Cardiac ventricle fibroblast (primary cell): Measurements from ENCODE around the gene SAA2. TPM values are rescaled to one million over a fixed set of nuclear protein-coding genes. Genes with fewer than 3 reads are reported as not detected.

Source experiments
- total RNA-seq: library from RNA; depleted of rRNA; stranded (reverse); fragments of >200 nt; gene quantifications from 2 replicates; pipeline ENCODE4 v1.2.3, GENCODE V29; 2015

Gene SAA2
- total RNA-seq, result not detected in 2 replicates

GRCh38 chr11:18248561-18248960, at the start of gene SAA2:
SAA2 (minus strand) TSS chr11:18248668; CDS start chr11:18248011, 657 bp downstream.

GRCh38 chr11:18265949-18266348, 17.5 kb upstream of the SAA2 start, which contains the start of gene SAA1:
SAA1 (plus strand) TSS chr11:18266264; CDS start chr11:18266888, 624 bp downstream.

GRCh38 chr11:18236664-18237356, 11.7 kb downstream of the SAA2 start, which contains the start of gene SAA4:
SAA4 (minus strand) TSS chr11:18236802; CDS start chr11:18235926, 876 bp downstream.

Other genes with a start within 250 kb of the SAA2 start
- gene SERGEF, start 235.6 kb downstream of the SAA2 start, total RNA-seq, result 16.5 and 32.0 TPM in 2 replicates
- not detected in 2 replicates for gene TPH1, start 202.4 kb downstream of the SAA2 start, total RNA-seq
- gene SAAL1, start 142.6 kb downstream of the SAA2 start, total RNA-seq, result 2.7 and 3.0 TPM in 2 replicates
- gene MRGPRX3, start 116.1 kb downstream of the SAA2 start, total RNA-seq, result not detected in 2 replicates
- gene MRGPRX4, start 75.8 kb downstream of the SAA2 start, total RNA-seq, result not detected in 2 replicates
- gene SAA4, start 11.9 kb downstream of the SAA2 start, total RNA-seq, result not detected in 2 replicates
- gene SAA1, start 17.6 kb upstream of the SAA2 start, total RNA-seq, result not detected in 2 replicates
- gene HPS5, start 73.5 kb upstream of the SAA2 start, total RNA-seq, result 11.1 and 16.2 TPM in 2 replicates
- gene GTF2H1, start 73.9 kb upstream of the SAA2 start, total RNA-seq, result 35.0 and 39.8 TPM in 2 replicates
- 1,119 and 1,165 TPM in 2 replicates for gene LDHA, start 145.9 kb upstream of the SAA2 start, total RNA-seq
- gene LDHC, start 163.7 kb upstream of the SAA2 start, total RNA-seq, result 0.25 and 2.4 TPM in 2 replicates
- gene LDHAL6A, start 207.2 kb upstream of the SAA2 start, total RNA-seq, result not detected in 2 replicates